ENCODE results near the gene TAF10. TPM values are rescaled to one million over a fixed set of nuclear protein-coding genes. Genes with fewer than 3 reads are reported as not detected.
A peak's percentile ranks its signal among the peaks of the same experiment; 100 is the strongest.

The TAF10 gene
- total and polyA plus RNA-seq, 8 donors = 15.8 to 234 (median 157) TPM

- Histone ChIP-seq H3K9me3 (no peaks in the 10 kb centered on the region), H3K27ac (peak overlapping the region; percentile 32 to 76 (median 50)), H3K36me3 (peaks cover 0 to 20% (median 0%) of the 10 kb centered on the region in 4 donors), H3K4me1 (peaks cover 0 to 38% (median 18%) of the 10 kb centered on the region in 4 donors), H3K27me3 (no peaks in the 10 kb centered on the region), H3K4me3 (no peak overlapping the region)
- TF ChIP-seq EP300 (IDR thresholded peaks at IDR 0.05) = no peak
- no peak for TF ChIP-seq POLR2AphosphoS5 (IDR thresholded peaks at IDR 0.05)
- TF ChIP-seq, protein P1, sequence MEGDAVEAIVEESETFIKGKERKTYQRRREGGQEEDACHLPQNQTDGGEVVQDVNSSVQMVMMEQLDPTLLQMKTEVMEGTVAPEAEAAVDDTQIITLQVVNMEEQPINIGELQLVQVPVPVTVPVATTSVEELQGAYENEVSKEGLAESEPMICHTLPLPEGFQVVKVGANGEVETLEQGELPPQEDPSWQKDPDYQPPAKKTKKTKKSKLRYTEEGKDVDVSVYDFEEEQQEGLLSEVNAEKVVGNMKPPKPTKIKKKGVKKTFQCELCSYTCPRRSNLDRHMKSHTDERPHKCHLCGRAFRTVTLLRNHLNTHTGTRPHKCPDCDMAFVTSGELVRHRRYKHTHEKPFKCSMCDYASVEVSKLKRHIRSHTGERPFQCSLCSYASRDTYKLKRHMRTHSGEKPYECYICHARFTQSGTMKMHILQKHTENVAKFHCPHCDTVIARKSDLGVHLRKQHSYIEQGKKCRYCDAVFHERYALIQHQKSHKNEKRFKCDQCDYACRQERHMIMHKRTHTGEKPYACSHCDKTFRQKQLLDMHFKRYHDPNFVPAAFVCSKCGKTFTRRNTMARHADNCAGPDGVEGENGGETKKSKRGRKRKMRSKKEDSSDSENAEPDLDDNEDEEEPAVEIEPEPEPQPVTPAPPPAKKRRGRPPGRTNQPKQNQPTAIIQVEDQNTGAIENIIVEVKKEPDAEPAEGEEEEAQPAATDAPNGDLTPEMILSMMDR (IDR thresholded peaks at IDR 0.05) = no peak
- no peak for TF ChIP-seq POLR2A (IDR thresholded peaks at IDR 0.05)
- intact Hi-C loops (cut with DNase I; ENCODE audit: low total_unique reads) = no loop called here
- peak in 1 of 2 donors; percentile 88 for DNase-seq
- 47 to 64% (median 50%) methylated on average over 5 to 6 of the region's 6 CpGs for WGBS, 5 donors
These were observed 35.3 kb downstream of the TAF10 start for GRCh38 chr11:6576471-6577373.

DNA sequence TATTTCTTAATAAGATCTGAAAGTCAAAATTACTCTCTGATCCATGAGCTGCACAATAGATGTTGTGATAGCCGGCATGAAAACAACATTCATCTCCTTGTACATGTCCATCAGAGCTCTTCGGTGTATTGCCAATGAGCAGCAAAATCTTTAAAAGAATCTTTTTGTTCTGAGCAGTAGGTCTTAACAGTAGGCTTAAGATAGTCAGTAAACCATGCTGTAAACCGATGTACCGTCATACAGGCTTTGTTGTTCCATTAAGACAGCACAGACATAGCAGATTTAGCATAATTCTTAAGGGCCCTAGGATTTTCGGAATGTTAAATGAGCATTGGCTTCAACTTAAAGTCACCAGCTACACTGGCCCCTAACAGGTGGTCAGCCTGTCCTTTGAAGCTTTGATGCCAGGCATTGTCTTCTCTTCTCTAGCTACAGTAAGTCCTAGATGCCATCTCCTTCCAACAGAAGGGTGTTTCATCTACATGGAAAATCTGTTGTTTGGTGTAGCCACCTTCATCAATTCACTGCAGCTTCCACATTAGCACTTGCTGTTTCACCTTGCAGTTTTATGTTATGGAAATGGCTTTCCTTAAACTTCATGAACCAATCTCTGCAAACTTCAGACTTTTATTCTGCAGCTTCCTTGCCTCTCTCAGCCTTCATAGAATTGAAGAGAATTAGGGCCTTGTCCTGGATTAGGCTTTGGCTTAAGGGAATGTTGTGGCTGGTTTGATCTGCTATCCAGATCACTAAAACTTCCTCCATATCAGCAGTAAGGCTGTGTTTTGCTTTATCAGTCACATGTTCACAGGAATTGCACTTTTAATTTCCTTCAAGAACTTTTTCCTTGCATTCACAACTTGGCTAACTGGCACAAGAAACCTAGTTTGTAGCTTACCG lies 37.0 kb downstream of the TAF10 start:
- TF ChIP-seq POLR2A (IDR thresholded peaks at IDR 0.05) = no peak
- TF ChIP-seq EP300 (IDR thresholded peaks at IDR 0.05) = no peak
- TF ChIP-seq, protein P1 (IDR thresholded peaks at IDR 0.05) = no peak
- no peak for TF ChIP-seq POLR2AphosphoS5 (IDR thresholded peaks at IDR 0.05)
- Histone ChIP-seq H3K36me3 (peaks cover 0 to 17% (median 0%) of the 10 kb centered on the region in 4 donors), H3K27me3 (no peaks in the 10 kb centered on the region), H3K4me1 (peaks cover 0 to 51% (median 18%) of the 10 kb centered on the region in 4 donors), H3K27ac (peak overlapping the region in 1 of 5 donors; percentile 18), H3K4me3 (no peak overlapping the region), H3K9me3 (no peaks in the 10 kb centered on the region)
- no peak for DNase-seq
- WGBS, 5 donors = 74 to 85% (median 83%) methylated on average over 6 of the region's 6 CpGs
- intact Hi-C loops (cut with DNase I; ENCODE audit: low total_unique reads) = no loop called here

- 65 to 83% (median 76%) methylated on average over 2 of the region's 2 CpGs for whole genome bisulfite sequencing, 5 donors
- Histone ChIP-seq H3K9me3 (no peaks in the 10 kb centered on the region), H3K4me1 (peaks cover 4 to 55% (median 17%) of the 10 kb centered on the region in 4 donors), H3K27ac (peak overlapping the region in 1 of 5 donors; percentile 35), H3K36me3 (peaks cover 0 to 16% (median 0%) of the 10 kb centered on the region in 4 donors), H3K27me3 (no peaks in the 10 kb centered on the region), H3K4me3 (no peak overlapping the region)
- intact Hi-C loops (cut with DNase I; ENCODE audit: low total_unique reads) = no loop called here
- TF ChIP-seq, protein P1 (IDR thresholded peaks at IDR 0.05) = no peak
- no peak for TF ChIP-seq EP300 (IDR thresholded peaks at IDR 0.05)
- DNase-seq = peak in 1 of 2 donors; percentile 36
These were observed 39.8 kb downstream of the TAF10 start for GRCh38 chr11:6572215-6572614.

GRCh38 chr11:6571434-6572008 lies 40.5 kb downstream of the TAF10 start:
- H3K27ac ChIP-seq = peak overlapping the region in 1 of 5 donors; percentile 35
- intact Hi-C loops (cut with DNase I; ENCODE audit: low total_unique reads) = no loop called here
- H3K36me3 ChIP-seq = peaks cover 0 to 19% (median 0%) of the 10 kb centered on the region in 4 donors
- peaks cover 4 to 48% (median 10%) of the 10 kb centered on the region in 4 donors for H3K4me1 ChIP-seq
- TF ChIP-seq POLR2AphosphoS5 (IDR thresholded peaks at IDR 0.05) = no peak
- TF ChIP-seq, protein P1 (IDR thresholded peaks at IDR 0.05) = no peak
- H3K4me3 ChIP-seq = peak overlapping the region in 1 of 4 donors; percentile 20
- no peaks in the 10 kb centered on the region for H3K27me3 ChIP-seq
- WGBS, 5 donors = 61 to 81% (median 73%) methylated on average over 22 of the region's 22 CpGs
- DNase-seq = no peak
- H3K9me3 ChIP-seq = no peaks in the 10 kb centered on the region

All from stomach (tissue), 9 donors.